ENCODE measurements around the gene IFNA13.
"Not testable (repeated sequence)": the region's sequence is repeated elsewhere in the genome, so short reads cannot be mapped to it uniquely, and the experiment has no call there.

IFNA13 gene

DNA sequence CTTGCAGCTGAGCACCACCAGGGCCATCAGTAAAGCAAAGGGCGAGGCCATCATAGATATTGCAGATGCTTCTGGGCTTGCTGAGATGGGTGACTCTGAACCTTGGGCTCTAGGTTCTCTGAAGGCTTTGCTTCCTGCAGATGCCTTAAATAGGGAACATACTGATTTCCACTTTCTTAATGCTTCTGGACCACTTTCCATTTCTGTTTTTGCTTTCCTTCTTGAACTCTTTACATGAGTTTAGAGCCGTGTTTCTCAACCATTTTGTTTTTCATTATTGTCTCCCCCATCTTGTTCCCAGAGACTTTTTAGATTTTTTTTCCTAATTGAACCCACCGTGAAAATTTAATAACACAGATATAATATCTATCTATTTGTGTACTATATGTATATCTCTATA, at the start of gene IFNA13:
Gene IFNA13 (minus strand): TSS at position 101 of the 400 bp plus-strand sequence. CDS start 47 bp downstream, at position 54.
- DNase-seq (ENCODE audit: low spot score) = no peak

DNA sequence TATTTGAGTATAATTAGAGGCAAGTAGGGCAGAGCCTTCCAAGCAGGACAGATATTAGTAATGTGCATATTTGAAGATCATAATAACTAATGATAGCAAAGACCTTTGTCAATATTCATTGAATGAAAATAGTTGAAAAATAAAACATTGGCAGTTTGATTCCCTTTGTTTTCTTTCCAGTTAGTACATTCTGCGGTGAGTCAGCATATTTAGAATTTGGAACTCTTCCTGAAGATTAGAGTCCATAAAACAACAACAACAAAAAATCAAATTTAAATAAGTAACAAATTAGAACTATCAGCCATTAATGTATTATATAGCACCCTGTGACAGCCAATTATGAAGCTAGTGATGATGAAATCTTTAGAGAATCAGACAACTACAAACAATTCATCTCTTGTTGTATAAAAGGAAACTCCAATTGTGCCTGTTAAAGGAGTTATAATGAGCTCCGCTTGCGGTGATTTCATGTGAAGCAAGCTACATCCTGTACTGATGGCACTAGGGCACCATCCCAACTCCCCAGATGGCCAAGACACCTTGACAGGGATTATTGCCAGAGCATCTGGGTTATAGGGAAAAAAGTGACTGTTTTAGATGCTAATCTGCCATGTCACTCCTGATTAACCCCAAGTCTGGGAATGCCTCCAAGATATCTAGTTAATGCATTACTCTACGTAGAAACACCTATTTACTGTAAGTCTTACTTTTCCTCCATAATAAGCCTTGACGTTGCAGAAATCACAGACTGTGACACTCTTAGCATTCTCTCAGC, 47.8 kb upstream of the IFNA13 start:
- DNase-seq (ENCODE audit: low spot score) = no peak

DNA sequence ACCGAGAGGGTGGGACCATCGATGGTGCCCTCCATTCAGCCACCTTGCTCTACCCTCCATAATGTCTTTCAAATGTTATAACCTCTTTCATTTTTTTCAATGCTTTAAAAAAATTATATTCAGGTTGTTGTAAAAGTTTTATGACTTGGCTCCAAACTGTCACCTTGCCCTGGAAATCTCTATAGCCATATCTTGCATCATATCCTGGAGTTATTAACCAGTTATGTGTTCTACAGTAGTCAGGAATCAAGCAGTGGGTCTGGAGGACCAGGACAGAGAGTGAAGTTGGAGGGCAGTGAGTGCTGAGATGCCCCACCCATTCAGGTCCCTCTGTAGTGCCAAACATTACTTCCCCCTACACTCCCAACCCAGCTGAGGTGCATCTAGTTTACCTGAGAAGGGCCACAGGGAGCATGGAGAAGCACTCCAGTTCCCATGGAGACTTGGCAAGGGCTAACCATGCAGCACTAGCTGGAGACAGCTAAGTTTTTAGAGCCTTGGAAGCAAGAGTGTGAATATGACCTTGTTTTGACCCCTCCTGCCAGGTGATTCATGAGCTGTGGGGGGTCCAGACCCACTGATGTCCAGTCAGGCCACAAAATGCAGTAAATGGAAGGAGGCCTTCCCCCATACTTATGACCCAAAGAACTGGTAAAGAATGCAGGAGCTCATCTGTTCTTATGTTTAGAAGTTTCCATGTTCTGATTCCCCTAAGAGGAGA, 46.5 kb upstream of the IFNA13 start:
- DNase-seq (ENCODE audit: low spot score) = no peak

DNA sequence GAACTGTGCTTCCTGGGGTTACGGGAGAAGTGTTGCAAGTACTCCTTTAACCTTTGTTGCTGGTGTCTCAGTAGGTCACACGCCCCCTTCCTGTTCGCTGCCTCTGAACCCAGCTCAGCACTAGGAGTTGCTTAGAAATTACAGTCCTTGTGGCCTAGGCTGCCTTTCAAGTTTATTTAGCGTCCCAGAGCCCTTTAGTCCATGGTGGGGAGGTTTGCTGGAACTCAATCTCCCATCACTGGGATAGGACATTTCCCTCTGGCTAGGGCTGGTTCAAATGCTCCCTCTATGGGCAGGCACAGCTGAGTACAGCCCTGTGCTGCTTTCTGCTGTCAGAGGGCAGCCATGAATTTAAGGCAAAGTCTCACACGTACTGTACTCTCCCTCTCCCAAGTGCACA, 45.8 kb upstream of the IFNA13 start:
- no peak for DNase-seq (ENCODE audit: low spot score)

DNA sequence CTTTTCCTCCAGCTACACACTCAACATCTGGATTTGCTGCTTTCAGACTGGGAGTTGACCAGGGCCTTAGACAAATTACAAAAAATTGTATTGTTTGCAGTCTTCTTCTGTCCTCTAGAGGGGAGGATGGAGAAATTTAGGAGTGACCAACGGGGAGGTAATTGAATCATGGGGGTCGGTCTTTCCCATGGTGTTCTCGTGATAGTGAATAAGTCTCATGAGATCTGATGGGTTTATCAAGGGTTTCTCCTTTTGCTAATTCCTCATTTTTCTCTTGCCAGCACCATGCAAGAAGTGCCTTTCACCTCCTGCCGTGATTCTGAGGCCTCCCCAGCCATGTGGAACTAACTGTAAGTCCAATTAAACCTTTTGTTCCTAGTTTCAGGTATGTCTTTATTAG, 45.3 kb upstream of the IFNA13 start:
- no peak for DNase-seq (ENCODE audit: low spot score)

DNA sequence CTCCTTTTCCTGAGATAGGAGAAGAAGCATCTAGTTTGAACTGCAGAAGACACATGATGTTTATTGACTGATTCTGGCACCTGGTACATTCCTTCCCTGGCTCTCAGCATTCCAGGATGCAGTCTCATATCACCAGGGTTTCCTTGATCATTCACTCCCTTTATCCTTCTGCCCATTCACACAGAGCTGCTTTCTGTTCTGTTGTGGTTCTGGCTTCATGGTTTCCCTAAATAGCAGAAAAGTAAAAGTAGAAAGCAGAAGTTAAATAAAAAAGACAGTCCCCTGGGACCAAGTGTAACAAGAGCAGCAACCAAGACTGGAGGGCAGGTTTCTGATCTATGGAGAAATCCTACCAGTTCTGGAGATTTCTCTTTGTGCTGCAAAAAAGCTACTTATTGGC, 44.2 kb upstream of the IFNA13 start:
- DNase-seq (ENCODE audit: low spot score) = no peak

DNA sequence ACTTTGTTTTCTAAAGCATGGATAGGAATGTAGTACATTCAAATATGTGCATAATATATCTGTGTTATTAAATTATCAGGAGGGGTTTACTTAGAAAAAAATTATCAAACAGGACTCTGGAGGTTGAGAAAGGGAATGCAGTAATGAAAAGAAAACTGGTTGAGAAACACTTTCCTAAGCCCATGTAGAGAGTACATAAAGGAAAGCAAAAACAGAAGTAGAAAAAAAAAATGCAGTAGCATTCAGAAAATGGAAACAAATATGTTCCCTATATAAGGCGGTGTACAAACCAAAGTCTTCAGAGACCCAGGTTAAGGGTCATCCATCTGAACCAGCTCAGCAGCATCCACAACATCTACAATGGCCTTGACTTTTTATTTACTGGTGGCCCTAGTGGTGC, 41.0 kb upstream of the IFNA13 start, which contains the start of gene IFNA8:
Gene IFNA8 (plus strand): TSS at position 301 of the 400 bp plus-strand sequence. CDS start 60 bp downstream, at position 361.
- no peak for DNase-seq (ENCODE audit: low spot score)

DNA sequence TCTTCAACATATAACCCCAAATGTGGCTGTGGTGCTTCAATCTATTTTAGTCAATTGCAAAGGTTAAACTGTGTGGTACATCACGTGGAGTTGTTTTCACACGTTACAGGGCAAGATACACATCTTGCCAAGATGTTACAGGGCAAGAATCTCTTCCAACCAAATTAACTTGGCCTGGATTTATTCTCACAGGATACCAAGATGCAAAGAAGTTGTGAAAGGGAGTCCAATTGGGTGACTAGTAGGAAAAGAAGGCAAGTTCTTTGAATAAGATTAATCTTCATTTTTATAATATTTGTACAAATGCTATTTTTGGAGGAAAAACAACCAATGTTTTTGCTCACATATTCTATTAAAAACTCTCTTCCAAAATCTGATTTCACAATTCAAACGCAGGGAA, 36.3 kb upstream of the IFNA13 start:
- no peak for DNase-seq (ENCODE audit: low spot score)

DNA sequence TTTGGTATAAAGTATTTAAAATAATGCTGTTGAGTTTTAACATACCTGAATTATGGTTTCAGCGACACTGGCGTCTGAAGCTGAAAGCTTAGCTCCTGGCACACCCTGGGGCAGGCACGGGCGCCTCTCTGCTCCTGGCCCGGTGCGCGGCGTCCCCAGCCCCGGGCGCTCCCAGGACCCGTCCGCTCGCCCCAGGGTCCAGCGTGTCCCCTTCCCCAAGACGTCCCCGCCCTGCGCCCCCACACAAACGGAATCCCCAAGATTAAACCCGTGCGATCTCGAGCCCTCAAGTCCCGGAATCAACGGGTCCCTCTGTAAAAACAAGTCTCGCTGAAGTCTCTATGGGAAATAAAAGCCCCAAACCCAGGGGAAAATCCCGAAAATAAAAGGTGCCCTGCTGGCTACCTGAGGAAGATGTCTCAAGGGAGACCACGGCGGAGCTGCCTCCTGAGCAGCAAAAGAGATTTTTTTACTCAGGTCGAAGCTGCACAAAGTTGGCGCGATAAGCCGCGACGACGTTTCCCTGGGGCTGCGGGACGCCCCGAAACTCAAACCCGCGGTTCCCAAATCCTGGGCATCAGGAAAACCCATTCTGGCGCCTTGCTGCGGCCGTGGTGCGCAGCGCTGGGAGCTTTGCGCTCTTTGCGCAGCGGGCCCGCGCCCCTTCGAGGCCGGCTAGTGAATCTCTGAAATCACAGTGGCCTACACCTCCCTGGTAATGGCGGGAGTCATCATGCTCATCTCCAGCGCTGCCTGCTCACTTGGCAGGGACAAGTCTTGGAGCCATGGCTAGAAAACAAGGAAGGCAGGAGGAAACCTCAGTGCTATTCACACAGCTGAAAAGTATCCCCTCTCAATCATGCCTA, 34.8 kb upstream of the IFNA13 start:
- no peak for DNase-seq (ENCODE audit: low spot score)

DNA sequence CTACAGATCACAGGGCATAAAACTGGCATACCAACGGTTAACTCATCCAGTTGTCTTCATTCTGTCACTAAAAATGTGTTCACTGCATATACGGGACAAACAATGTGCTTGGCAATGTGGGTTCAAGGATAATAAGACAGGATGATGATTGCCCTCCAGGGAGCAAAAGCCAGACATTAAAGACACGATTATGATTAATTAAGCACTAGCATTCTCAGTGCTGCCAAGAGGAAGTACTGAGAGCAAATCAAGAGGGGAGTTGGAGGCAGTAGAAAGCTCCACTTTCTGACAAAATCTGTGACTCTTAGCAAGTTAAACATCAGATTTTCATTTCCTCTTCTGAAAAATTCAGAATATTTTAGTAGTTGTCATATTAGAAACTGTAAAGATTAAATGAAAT, 32.1 kb upstream of the IFNA13 start:
- no peak for DNase-seq (ENCODE audit: low spot score)

DNA sequence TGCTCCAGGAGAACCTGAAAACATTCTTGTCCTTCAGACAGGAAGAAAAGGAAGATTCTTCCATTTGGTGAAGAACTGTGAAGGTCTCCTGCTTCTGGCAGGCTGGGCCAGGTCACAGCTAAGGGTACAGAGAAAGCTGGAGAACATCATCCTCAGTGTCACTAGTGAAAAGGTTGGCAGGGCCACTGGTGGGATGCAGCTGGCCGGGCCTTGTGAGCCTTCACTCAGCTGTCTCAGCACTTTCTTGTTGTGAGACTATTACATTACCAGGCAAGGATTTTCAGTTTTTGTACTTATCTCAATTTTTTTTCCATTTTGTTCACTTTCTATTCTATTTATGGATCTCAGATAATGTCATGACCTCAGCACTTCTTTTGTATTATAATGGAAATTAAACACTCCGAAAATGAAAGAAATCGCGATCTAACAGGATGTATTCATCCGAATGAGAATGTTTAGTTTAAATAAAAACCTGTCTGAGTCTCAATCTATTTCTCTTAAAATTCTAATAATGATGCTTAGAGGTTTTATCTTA, 31.2 kb upstream of the IFNA13 start:
- no peak for DNase-seq (ENCODE audit: low spot score)

DNA sequence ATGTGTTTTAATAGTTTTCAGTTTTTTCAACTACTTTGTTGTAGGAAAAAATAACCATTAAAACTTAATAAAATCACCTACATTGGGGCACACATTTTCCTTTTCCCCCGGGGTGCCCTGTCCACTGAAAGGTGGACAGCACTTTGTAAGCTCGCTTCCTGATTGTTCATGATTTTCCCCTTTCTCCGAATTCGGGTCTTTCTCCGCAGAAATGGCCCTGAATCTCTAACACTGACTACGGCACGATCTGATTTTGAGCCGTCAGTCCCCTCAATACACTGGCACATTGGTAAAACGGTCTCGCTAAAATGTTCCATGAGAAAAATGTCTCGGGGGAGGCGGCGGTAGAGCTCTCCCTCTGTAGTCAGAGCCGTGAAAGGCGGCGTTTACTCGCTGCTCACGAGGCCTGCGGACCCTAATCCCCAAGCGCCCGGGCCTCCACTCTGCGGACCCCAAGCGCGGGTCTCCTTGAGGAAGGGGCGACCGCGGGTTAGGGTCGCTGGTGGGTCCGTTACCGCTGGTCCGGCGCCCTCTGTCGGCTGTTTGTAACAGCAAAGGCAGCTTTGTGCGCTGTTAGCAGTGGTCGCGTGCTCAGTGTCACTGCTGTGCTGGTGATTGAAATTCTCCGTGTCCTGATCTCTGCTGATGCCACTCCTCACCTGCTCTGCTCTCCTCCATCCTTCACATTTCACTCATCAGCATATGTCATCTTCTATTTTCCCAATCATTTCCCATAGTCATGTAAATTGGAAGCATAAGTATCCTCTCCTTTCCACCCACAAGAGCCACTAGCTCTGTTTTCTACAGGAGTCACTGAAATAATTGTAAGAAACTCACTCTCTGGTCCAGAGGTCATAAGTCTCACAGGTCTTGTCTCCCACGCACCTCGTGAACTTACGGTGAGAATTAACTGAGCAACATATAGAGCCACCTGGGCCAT, 28.2 kb upstream of the IFNA13 start:
- peak; percentile 70 for DNase-seq (ENCODE audit: low spot score)

DNA sequence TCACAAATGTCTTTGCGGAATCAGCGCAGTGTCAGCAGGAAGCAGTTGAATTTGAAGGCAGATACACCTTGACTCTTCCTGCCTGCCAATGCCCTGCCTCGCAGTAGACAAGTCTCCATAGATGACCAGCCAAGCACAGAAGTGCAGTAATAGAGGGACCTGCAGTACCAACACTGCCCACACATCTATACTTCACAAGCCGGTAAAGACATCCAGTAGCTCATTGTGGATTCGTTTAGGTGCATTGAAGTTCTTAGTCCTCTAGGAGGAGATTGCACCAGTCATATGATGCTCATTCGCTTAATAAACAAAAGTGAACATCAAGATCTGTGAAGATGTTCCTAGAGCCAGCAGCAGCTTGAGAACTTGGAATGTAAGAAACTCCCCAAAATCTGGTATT, 24.4 kb upstream of the IFNA13 start:
- DNase-seq (ENCODE audit: low spot score) = no peak

DNA sequence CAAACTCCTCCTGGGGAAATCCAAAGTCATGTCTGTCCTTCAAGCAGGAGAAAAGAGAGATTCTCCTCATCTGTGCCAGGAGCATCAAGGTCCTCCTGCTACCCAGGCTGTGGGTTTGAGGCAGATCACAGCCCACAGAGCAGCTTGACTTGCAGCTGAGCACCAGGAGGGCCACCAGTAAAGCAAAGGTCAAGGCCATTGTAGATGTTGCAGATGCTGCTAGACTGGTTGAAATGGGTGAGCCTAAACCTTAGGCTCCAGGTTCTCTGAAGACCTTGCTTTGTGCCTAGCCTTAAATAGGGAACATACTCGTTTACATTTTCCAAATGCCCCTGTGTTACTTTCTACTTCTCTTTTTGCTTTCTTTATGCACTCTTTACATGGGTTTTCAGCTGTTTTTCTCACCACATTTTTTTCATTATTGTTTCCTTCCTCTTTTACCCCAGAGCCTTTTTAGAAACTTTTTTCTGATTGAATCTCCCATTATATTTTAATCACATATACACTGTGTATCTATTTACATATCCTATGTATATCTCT, 17.3 kb upstream of the IFNA13 start, which contains the start of gene IFNA2:
Gene IFNA2 (minus strand): TSS at position 268 of the 540 bp plus-strand sequence. CDS start 69 bp downstream, at position 199.
- DNase-seq (ENCODE audit: low spot score) = no peak

DNA sequence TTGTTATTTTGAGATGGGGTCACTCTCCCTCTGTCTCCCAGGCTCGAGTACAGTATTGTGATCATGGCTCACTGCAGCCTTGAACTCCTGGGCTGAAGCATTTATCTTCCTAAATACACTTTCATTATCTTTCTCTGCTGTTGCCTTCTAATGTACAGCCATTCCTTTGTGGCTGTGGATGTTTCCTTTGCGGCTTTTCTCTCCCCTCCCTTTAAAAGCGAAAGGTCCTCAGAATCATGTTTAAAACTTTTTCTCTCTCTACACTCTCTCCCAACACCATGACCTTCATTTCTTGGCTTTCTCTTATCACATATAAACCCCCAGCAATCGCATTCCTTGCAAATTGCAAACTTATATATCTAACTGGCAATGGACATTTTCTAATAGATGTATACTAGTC, 15.8 kb upstream of the IFNA13 start:
- no peak for DNase-seq (ENCODE audit: low spot score)

DNA sequence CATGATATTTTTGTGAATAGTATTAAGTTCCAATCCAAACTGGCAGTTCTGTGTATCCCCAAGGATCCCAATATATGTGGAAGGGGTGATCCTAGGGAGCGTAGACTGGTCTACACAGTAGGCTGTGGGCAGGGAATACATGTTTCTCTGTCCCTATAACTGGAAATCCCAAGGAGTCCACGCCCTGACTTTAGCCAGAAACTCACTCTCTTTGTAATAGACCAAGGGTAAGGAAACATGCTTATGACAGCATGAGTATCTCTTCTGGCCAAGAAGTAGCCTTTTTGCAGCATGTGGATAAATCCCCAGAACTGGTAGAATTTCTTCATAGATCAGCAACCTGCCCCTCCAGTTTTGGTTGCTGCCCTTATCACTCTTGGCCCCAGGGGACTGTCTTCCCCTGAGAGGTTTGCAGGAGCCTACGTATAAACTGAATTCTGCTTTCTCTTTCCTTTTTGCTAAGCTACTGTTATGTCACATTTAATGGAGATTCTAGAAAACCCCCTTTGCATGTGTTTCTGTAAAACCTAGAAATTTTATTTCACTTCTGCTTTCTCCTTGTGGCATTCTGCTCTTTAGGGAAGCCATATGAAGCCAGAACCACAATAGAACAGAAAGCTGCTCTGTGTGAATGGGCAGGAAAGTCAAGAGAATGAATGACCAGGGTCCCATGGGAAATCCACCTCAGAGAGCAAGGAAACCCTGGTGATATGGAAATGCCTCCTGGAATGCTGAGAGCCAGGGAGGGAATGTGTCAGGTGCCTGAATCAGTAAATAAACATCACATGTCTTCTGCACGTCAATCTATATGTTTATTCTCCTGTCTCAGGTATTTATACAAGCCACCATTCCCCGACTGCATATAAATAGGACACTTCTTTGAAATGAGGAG, 13.8 kb upstream of the IFNA13 start:
- DNase-seq (ENCODE audit: low spot score) = no peak

DNA sequence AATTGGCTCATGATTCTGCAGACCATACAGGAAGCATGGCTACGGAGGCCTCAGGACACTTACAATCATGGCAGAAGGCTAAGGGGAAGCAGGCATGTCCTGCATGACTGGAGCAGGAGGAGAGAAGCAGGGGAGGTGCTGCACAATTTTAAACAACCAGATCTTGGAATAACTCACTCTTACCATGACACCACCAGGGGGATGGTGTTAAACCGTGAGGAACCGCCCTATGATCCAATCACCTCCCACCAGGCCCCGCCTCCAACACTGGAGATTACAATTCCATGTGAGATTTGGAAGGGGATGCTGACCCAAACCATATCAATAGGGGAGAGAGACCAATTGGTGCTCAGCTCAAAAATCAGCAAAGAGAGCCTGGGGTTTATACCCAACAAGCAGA, 3.6 kb upstream of the IFNA13 start:
- DNase-seq (ENCODE audit: low spot score) = not testable (repeated sequence)

DNA sequence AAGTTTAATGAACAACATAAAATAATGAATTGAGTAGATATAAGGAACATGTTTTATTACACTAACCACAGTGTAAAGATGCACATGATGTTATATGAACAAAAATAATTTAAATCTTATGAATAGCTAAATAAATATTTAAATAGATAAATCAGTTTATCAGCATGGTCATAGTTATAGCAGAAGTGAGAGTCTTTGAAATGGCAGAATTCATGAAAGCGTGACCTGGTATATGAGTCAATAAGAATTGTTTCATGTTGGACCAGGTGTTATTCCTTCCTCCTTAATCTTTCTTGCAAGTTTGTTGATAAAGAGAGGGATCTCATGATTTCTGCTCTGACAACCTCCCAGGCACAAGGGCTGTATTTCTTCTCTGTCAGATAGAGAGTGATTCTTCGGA, 688 bp downstream of the IFNA13 start:
- not testable (repeated sequence) for DNase-seq (ENCODE audit: low spot score)

DNA sequence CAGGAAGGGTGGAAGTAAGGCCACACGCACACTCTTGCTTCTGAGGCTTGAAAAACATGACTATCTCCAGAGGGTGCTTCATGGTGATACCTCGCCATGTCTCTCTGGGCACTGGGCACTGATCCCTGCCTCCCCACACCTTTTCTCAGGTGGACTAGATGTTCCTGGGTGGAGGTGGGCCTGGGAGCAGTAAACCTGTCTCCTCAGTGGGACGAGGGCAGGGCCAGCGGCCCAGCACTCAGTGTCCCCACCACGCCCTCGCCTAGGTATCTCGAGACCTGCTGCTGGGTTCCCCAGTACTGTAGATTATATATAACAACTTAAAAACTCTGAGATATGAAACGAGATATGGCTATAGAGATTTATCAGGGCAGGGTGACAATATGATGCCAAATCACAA, 5.6 kb downstream of the IFNA13 start:
- no peak for DNase-seq (ENCODE audit: low spot score)
